Testis (tissue), 3 donors: ENCODE results near the gene C22orf39. TPM values are rescaled to one million over a fixed set of nuclear protein-coding genes. Genes with fewer than 3 reads are reported as not detected.

Experiments used
- DNase-seq: peaks from one replicate; pipeline ENCODE4 v3.0.0-alpha.2; 2019
- H3K27ac ChIP-seq, 2 donors: fragments of 200-600 bp; sonication (generic); one replicate each; pipeline ENCODE4 v1.5.1; 2019
- H3K27me3 ChIP-seq: fragments of 200-600 bp; sonication (generic); one replicate; pipeline ENCODE4 v1.5.1; 2019
- H3K36me3 ChIP-seq: fragments of 200-600 bp; sonication (generic); one replicate; pipeline ENCODE4 v1.5.1; 2017; ENCODE audit warnings: low read depth; ENCODE audit errors: missing control alignments
- H3K4me1 ChIP-seq: fragments of 200-600 bp; sonication (generic); one replicate; pipeline ENCODE4 v1.5.1; 2019
- H3K4me3 ChIP-seq, 2 donors: fragments of 200-600 bp; sonication (generic); one replicate each; pipeline ENCODE4 v1.5.1; 2017 to 2019
- H3K9me3 ChIP-seq: fragments of 200-600 bp; sonication (generic); one replicate; pipeline ENCODE4 v1.5.1; 2017
- CTCF ChIP-seq, 3 experiments: fragments of 450-650 bp in 2 of 3; fragments of 200-600 bp in 1 of 3; sonication (generic) in 1 of 3; IDR thresholded peaks; one replicate each; pipeline ENCODE4 v1.5.1; 2016 to 2019; ENCODE audit warnings: antibody characterized with exemption in 3 of 3, mild to moderate bottlenecking in 2 of 3, moderate library complexity in 1 of 3
- POLR2A ChIP-seq: fragments of 450-650 bp; IDR thresholded peaks from one replicate; pipeline ENCODE4 v1.6.1; 2017; ENCODE audit warnings: antibody characterized with exemption, mild to moderate bottlenecking, moderate library complexity
- WGBS, 2 donors: methylation state at CpG; one replicate each; pipeline ENCODE4 v1.1.5; 2018; 5-methylcytosine and 5-hydroxymethylcytosine counted together
- intact Hi-C: fragments of 100-400 bp; cut with DNase I; formaldehyde crosslinking; loops from one replicate; pipeline ENCODE4 v1.15.1; 2023; ENCODE audit warnings: low total_unique reads
- polyA plus RNA-seq: library from polyadenylated mRNA; stranded (reverse); fragments of 350-450 nt; fragmentation: Illumina TruSeq; extraction: RNeasy Lipid Tissue Mini Kit (QIAGEN cat#74804); gene quantifications from one replicate; pipeline ENCODE4 v1.2.3, GENCODE V29; 2014; ENCODE audit warnings: low read depth, low replicate concordance; ENCODE audit not compliant: insufficient read depth
- total RNA-seq, 2 donors: library from RNA; depleted of rRNA; stranded (reverse); fragments of >200 nt; gene quantifications; one replicate each; pipeline ENCODE4 v1.2.3, GENCODE V29; 2016

Gene C22orf39
- total and polyA plus RNA-seq, 3 donors from 2014 or later = 38.7 to 64.1 (median 60.9) TPM

GRCh38 chr22:19494676-19495173 is 47.2 kb upstream of the C22orf39 start:
- Histone ChIP-seq H3K4me1 (no peaks in the 10 kb centered on the region), H3K27ac (no peak overlapping the region), H3K36me3 (no peaks in the 10 kb centered on the region), H3K9me3 (no peaks in the 10 kb centered on the region), H3K27me3 (no peaks in the 10 kb centered on the region), H3K4me3 (no peak overlapping the region)
- DNase-seq = no peak
- 87% methylated on average over 6 of the region's 6 CpGs for WGBS, 2 donors
- TF ChIP-seq POLR2A = no peak
- no peak for TF ChIP-seq CTCF (IDR thresholded peaks at IDR 0.05)
- intact Hi-C loops = no loop called here

GRCh38 chr22:19494001-19494560 is 46.6 kb upstream of the C22orf39 start:
- no peaks in the 10 kb centered on the region for H3K36me3 ChIP-seq
- H3K4me3 ChIP-seq = no peak overlapping the region
- H3K4me1 ChIP-seq = no peaks in the 10 kb centered on the region
- no peaks in the 10 kb centered on the region for H3K27me3 ChIP-seq
- H3K9me3 ChIP-seq = no peaks in the 10 kb centered on the region
- no peak overlapping the region for H3K27ac ChIP-seq
- no peak for TF ChIP-seq CTCF (IDR thresholded peaks at IDR 0.05)
- no peak for TF ChIP-seq POLR2A
- WGBS, 2 donors = 64 to 73% methylated on average over 8 of the region's 8 CpGs
- intact Hi-C loops = no loop called here
- no peak for DNase-seq

- no peak overlapping the region for H3K4me3 ChIP-seq
- no peak for TF ChIP-seq POLR2A
- no peak for TF ChIP-seq CTCF (IDR thresholded peaks at IDR 0.05)
- 93% methylated on average over 6 of the region's 6 CpGs for WGBS, 2 donors
- no peaks in the 10 kb centered on the region for H3K9me3 ChIP-seq
- intact Hi-C loops = no loop called here
- H3K27me3 ChIP-seq = no peaks in the 10 kb centered on the region
- H3K36me3 ChIP-seq = no peaks in the 10 kb centered on the region
- H3K27ac ChIP-seq = no peak overlapping the region
- no peaks in the 10 kb centered on the region for H3K4me1 ChIP-seq
- no peak for DNase-seq
These were observed 45.1 kb upstream of the C22orf39 start for GRCh38 chr22:19492504-19493174.

- no peaks in the 10 kb centered on the region for H3K9me3 ChIP-seq
- no peak overlapping the region for H3K4me3 ChIP-seq
- WGBS, 2 donors = 96 to 98% methylated on average over 5 of the region's 5 CpGs
- no peaks in the 10 kb centered on the region for H3K27me3 ChIP-seq
- H3K36me3 ChIP-seq = no peaks in the 10 kb centered on the region
- DNase-seq = no peak
- intact Hi-C loops = no loop called here
- H3K4me1 ChIP-seq = no peaks in the 10 kb centered on the region
- TF ChIP-seq POLR2A (no peak), CTCF (IDR thresholded peaks at IDR 0.05) (no peak)
- no peak overlapping the region for H3K27ac ChIP-seq
These were observed 43.2 kb upstream of the C22orf39 start for GRCh38 chr22:19490628-19491230.
